ENCODE data around the gene MRM1. TPM values are rescaled to one million over a fixed set of nuclear protein-coding genes. Genes with fewer than 3 reads are reported as not detected.

MRM1 gene
- total and polyA plus RNA-seq, 4 donors, result 3.5 to 9.9 (median 7.8) TPM

- TF ChIP-seq CTCF (IDR thresholded peaks at IDR 0.05; ENCODE audit: control extremely low read depth, extremely low read depth), result no peak
- ATAC-seq (ENCODE audit: insufficient read depth, low FRiP score), result no peak
- no peak overlapping the region for H3K9ac ChIP-seq (ENCODE audit: insufficient read depth in 1 of 2, low read length in 2 of 2)
- no peaks in the 10 kb centered on the region for H3K36me3 ChIP-seq (ENCODE audit: control insufficient read depth in 4 of 4, insufficient read depth in 4 of 4, low read length in 4 of 4)
- no peaks in the 10 kb centered on the region for H3K9me3 ChIP-seq (ENCODE audit: control insufficient read depth in 4 of 4, insufficient read depth in 3 of 4, low read length in 3 of 4)
- 95 to 97% methylated on average over 2 of the region's 2 CpGs for WGBS, 2 donors
- H3K27me3 ChIP-seq (ENCODE audit: control insufficient read depth in 3 of 3, insufficient read depth in 3 of 3, low read length in 2 of 3), result peaks cover 0 to 15% (median 5%) of the 10 kb centered on the region in 3 donors
- no peak overlapping the region for H3K27ac ChIP-seq (ENCODE audit: low read depth in 1 of 2, low read length in 1 of 2)
- no peak overlapping the region for H3K4me3 ChIP-seq
- H3K4me1 ChIP-seq (ENCODE audit: control insufficient read depth in 5 of 5, insufficient read depth in 5 of 5, low read length in 5 of 5), result peaks cover 0 to 11% (median 0%) of the 10 kb centered on the region in 5 donors
- DNase-seq, result no peak
Observed at GRCh38 chr17:36628576-36628975, 27.2 kb downstream of the MRM1 start.

DNA sequence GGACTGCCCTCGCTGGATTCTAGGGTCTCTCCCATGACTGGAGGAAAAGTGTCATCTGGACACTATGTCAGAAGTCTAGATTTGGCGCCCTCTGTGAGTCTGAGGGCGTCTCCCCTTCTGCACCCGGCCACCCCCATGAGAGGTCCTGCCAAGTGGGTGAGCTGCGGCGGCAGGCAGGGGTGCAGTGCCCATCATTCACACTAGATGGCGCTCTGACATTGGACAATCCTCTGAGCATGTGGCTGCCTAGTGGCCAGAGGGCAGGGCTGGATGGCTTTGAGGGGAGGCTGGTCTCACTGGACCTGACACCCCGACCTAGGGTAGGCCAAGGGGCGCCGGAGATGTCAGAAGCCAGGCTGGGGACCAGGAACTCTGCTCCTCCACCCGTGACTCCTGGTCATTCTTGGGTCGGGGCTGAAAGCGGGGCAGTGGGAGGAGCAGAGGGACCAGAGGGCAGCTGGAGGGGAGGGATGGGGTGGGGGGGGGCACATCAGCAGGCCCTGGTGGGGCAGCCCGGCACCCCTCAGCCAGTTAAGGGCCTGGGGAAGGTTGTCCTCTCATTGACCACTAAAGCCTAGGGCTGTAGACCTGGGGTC, 28.0 kb downstream of the MRM1 start:
- DNase-seq, result peak; percentile 76 to 81 (median 76)
- H3K36me3 ChIP-seq (ENCODE audit: control insufficient read depth in 4 of 4, insufficient read depth in 4 of 4, low read length in 4 of 4), result no peaks in the 10 kb centered on the region
- peaks cover 0 to 11% (median 0%) of the 10 kb centered on the region in 5 donors for H3K4me1 ChIP-seq (ENCODE audit: control insufficient read depth in 5 of 5, insufficient read depth in 5 of 5, low read length in 5 of 5)
- peak; percentile 98 for TF ChIP-seq CTCF (IDR thresholded peaks at IDR 0.05; ENCODE audit: control extremely low read depth, extremely low read depth)
- H3K27ac ChIP-seq (ENCODE audit: low read depth in 1 of 2, low read length in 1 of 2), result no peak overlapping the region
- no peak overlapping the region for H3K9ac ChIP-seq (ENCODE audit: insufficient read depth in 1 of 2, low read length in 2 of 2)
- ATAC-seq (ENCODE audit: insufficient read depth, low FRiP score), result peak; percentile 86
- H3K9me3 ChIP-seq (ENCODE audit: control insufficient read depth in 4 of 4, insufficient read depth in 3 of 4, low read length in 3 of 4), result no peaks in the 10 kb centered on the region
- H3K4me3 ChIP-seq, result no peak overlapping the region
- WGBS, 2 donors, result 20 to 26% methylated on average over 14 of the region's 14 CpGs
- H3K27me3 ChIP-seq (ENCODE audit: control insufficient read depth in 3 of 3, insufficient read depth in 3 of 3, low read length in 2 of 3), result peaks cover 0 to 22% (median 7%) of the 10 kb centered on the region in 3 donors

DNA sequence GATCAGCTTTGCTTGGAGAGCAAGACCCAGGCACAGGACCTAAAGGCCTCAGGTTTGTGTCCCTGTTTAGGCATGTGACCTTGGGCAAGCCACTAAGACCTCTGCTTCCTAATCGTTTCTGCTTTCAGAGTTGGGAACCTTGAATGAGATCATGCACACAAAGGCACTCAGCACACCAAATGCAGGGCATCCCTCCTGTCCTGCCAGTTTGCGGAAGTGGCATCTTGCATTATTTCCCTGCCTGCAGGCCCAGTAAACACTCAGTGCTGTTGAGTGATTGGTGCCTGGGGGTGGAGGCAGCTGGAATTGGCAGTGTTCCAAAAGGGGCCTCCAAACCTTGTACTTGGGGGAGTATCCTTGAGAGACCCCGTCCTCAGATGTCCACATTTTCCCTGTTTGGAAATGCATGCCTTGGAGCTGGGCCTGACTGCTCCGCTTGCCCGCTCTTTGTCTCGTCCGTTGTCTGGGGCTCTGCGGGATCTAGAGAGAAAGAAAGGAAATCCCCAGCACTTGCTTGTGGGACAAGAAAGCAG, 28.7 kb downstream of the MRM1 start:
- ATAC-seq (ENCODE audit: insufficient read depth, low FRiP score) (no peak), DNase-seq (peak in 2 of 3 donors; percentile 26 to 29)
- H3K4me3 ChIP-seq, result no peak overlapping the region
- no peak overlapping the region for H3K9ac ChIP-seq (ENCODE audit: insufficient read depth in 1 of 2, low read length in 2 of 2)
- no peak for TF ChIP-seq CTCF (IDR thresholded peaks at IDR 0.05; ENCODE audit: control extremely low read depth, extremely low read depth)
- no peaks in the 10 kb centered on the region for H3K9me3 ChIP-seq (ENCODE audit: control insufficient read depth in 4 of 4, insufficient read depth in 3 of 4, low read length in 3 of 4)
- no peak overlapping the region for H3K27ac ChIP-seq (ENCODE audit: low read depth in 1 of 2, low read length in 1 of 2)
- 61 to 81% methylated on average over 8 of the region's 8 CpGs for WGBS, 2 donors
- no peaks in the 10 kb centered on the region for H3K36me3 ChIP-seq (ENCODE audit: control insufficient read depth in 4 of 4, insufficient read depth in 4 of 4, low read length in 4 of 4)
- peaks cover 0 to 11% (median 0%) of the 10 kb centered on the region in 5 donors for H3K4me1 ChIP-seq (ENCODE audit: control insufficient read depth in 5 of 5, insufficient read depth in 5 of 5, low read length in 5 of 5)
- H3K27me3 ChIP-seq (ENCODE audit: control insufficient read depth in 3 of 3, insufficient read depth in 3 of 3, low read length in 2 of 3), result peaks cover 0 to 29% (median 7%) of the 10 kb centered on the region in 3 donors
